A549 (cell line): ENCODE data around the gene CACNB3. TPM values are rescaled to one million over a fixed set of nuclear protein-coding genes. Genes with fewer than 3 reads are reported as not detected.

ENCODE experiments used
- ATOH8 ChIP-seq: fragments of 250-450 bp; sonication (Bioruptor Pico); IDR thresholded peaks from 2 replicates; pipeline ENCODE4 v1.5.0; 2020; ENCODE audit warnings: low read depth, mild to moderate bottlenecking, moderate library complexity
- BHLHE40 ChIP-seq: IDR thresholded peaks from 2 replicates; pipeline ENCODE4 v1.6.1; 2012; ENCODE audit warnings: low read depth, low read length, inconsistent platforms
- CBX8 ChIP-seq: fragments of 200-600 bp; sonication (generic); IDR thresholded peaks from 2 replicates; pipeline ENCODE4 v1.6.1; 2016
- CEBPB ChIP-seq, 2 experiments: fragments of >200 bp in 1 of 2; sonication (Bioruptor Twin) in 1 of 2; formaldehyde crosslinking in 1 of 2; IDR thresholded peaks; 2 replicates each; pipeline ENCODE4 v1.6.1; 2012 to 2016
- CHD4 ChIP-seq: fragments of 200-600 bp; sonication (generic); IDR thresholded peaks from 2 replicates; pipeline ENCODE4 v1.6.1; 2016; ENCODE audit warnings: antibody characterized with exemption, mild to moderate bottlenecking, borderline replicate concordance
- E2F6 ChIP-seq: IDR thresholded peaks from 2 replicates; pipeline ENCODE4 v1.6.1; 2012; ENCODE audit warnings: low read depth, borderline replicate concordance
- EHF ChIP-seq: fragments of 250-450 bp; sonication (Bioruptor Pico); IDR thresholded peaks from 2 replicates; pipeline ENCODE4 v1.5.0; 2020; ENCODE audit warnings: mild to moderate bottlenecking
- EP300 ChIP-seq, 2 experiments: fragments of >200 bp; sonication (Bioruptor Twin); formaldehyde crosslinking; IDR thresholded peaks; 2 replicates in 1 of 2; 3 replicates in 1 of 2; pipeline ENCODE4 v1.6.1; 2016 to 2017
- ESRRA ChIP-seq: fragments of 150-350 bp; IDR thresholded peaks from 2 replicates; pipeline ENCODE4 v1.6.1; 2014; ENCODE audit warnings: mild to moderate bottlenecking, low read length, borderline replicate concordance
- FOSB ChIP-seq: fragments of 250-450 bp; sonication (Bioruptor Pico); IDR thresholded peaks from 2 replicates; pipeline ENCODE4 v1.5.0; 2020; ENCODE audit warnings: mild to moderate bottlenecking, moderate library complexity
- FOSL2 ChIP-seq, 2 experiments: fragments of 450-650 bp in 1 of 2; fragments of >200 bp in 1 of 2; sonication (Bioruptor Twin) in 1 of 2; formaldehyde crosslinking; IDR thresholded peaks; 2 replicates each; pipeline versions ENCODE4 v1.5.0 to v1.6.1; 2016 to 2020; ENCODE audit warnings: mild to moderate bottlenecking in 1 of 2, moderate library complexity in 1 of 2
- FOXS1 ChIP-seq: fragments of 250-450 bp; sonication (Bioruptor Pico); IDR thresholded peaks from 2 replicates; pipeline ENCODE4 v1.5.0; 2020; ENCODE audit warnings: mild to moderate bottlenecking, moderate library complexity
- GATA3 ChIP-seq: IDR thresholded peaks from 2 replicates; pipeline ENCODE4 v1.6.1; 2012; ENCODE audit warnings: borderline replicate concordance
- HES2 ChIP-seq: fragments of >200 bp; sonication (Bioruptor Twin); formaldehyde crosslinking; IDR thresholded peaks from 2 replicates; pipeline ENCODE4 v1.6.1; 2016
- HEYL ChIP-seq: fragments of 250-450 bp; sonication (Bioruptor Pico); IDR thresholded peaks from 2 replicates; pipeline ENCODE4 v1.8.0; 2021; ENCODE audit warnings: mild to moderate bottlenecking, moderate library complexity
- HMGXB4 ChIP-seq: fragments of 250-450 bp; sonication (Bioruptor Pico); IDR thresholded peaks from 2 replicates; pipeline ENCODE4 v1.5.0; 2021; ENCODE audit warnings: mild to moderate bottlenecking, moderate library complexity, borderline replicate concordance
- HOXA7 ChIP-seq: fragments of 250-450 bp; sonication (Bioruptor Pico); IDR thresholded peaks from 2 replicates; pipeline ENCODE4 v1.5.0; 2020; ENCODE audit warnings: mild to moderate bottlenecking, moderate library complexity
- HOXB5 ChIP-seq: fragments of 250-450 bp; sonication (Bioruptor Pico); IDR thresholded peaks from 2 replicates; pipeline ENCODE4 v1.5.0; 2020; ENCODE audit warnings: mild to moderate bottlenecking, moderate library complexity
- JUN ChIP-seq, 2 experiments: fragments of >200 bp; sonication (Bioruptor Twin); formaldehyde crosslinking; IDR thresholded peaks; 2 replicates in 1 of 2; 3 replicates in 1 of 2; pipeline ENCODE4 v1.6.1; 2016 to 2017
- JUNB ChIP-seq: fragments of >200 bp; sonication (Bioruptor Twin); formaldehyde crosslinking; IDR thresholded peaks from 2 replicates; pipeline ENCODE4 v1.6.1; 2016
- MYC ChIP-seq: IDR thresholded peaks from 2 replicates; pipeline ENCODE4 v1.6.1; 2012; ENCODE audit warnings: mild to moderate bottlenecking, inconsistent platforms, low read length, improper control_type of control experiment, borderline replicate concordance
- NFE2L2 ChIP-seq: fragments of 150-350 bp; conservative IDR thresholded peaks from 2 replicates; pipeline ENCODE4 v1.6.1; 2014; ENCODE audit warnings: low read length
- NR3C1 ChIP-seq: fragments of >200 bp; sonication (Bioruptor Twin); formaldehyde crosslinking; IDR thresholded peaks from 3 replicates; pipeline ENCODE4 v1.6.1; 2017
- PHF8 ChIP-seq: fragments of 200-600 bp; sonication (generic); IDR thresholded peaks from 2 replicates; pipeline ENCODE4 v1.6.1; 2016; ENCODE audit warnings: low read depth, mild to moderate bottlenecking, antibody characterized with exemption, moderate library complexity, borderline replicate concordance
- POLR2A ChIP-seq: IDR thresholded peaks from 2 replicates; pipeline ENCODE4 v1.6.1; 2012; ENCODE audit warnings: mild to moderate bottlenecking, low read length
- RARB ChIP-seq: fragments of 250-450 bp; sonication (Bioruptor Pico); IDR thresholded peaks from 2 replicates; pipeline ENCODE4 v1.8.0; 2021; ENCODE audit warnings: mild to moderate bottlenecking, moderate library complexity
- RCOR1 ChIP-seq: fragments of 150-350 bp; IDR thresholded peaks from 2 replicates; pipeline ENCODE4 v1.6.1; 2014; ENCODE audit warnings: antibody characterized with exemption, low read length, low read depth
- REST ChIP-seq: fragments of 200-600 bp; sonication (generic); IDR thresholded peaks from 2 replicates; pipeline ENCODE4 v1.6.1; 2016; ENCODE audit warnings: antibody characterized with exemption, mild to moderate bottlenecking, moderate library complexity
- SMC3 ChIP-seq: fragments of >200 bp; sonication (Bioruptor Twin); formaldehyde crosslinking; IDR thresholded peaks from 3 replicates; pipeline ENCODE4 v1.6.1; 2018; ENCODE audit warnings: inconsistent platforms
- TFCP2L1 ChIP-seq: fragments of 250-450 bp; sonication (Bioruptor Pico); IDR thresholded peaks from 2 replicates; pipeline ENCODE4 v1.5.0; 2021; ENCODE audit warnings: mild to moderate bottlenecking
- ZFP36 ChIP-seq: fragments of 450-650 bp; IDR thresholded peaks from 2 replicates; pipeline ENCODE4 v1.6.1; 2014; ENCODE audit warnings: borderline replicate concordance; ENCODE audit not compliant: partially characterized antibody
- ZNF302 ChIP-seq: fragments of 250-450 bp; sonication (Bioruptor Pico); IDR thresholded peaks from 2 replicates; pipeline ENCODE4 v1.9.0; 2021; ENCODE audit warnings: inconsistent platforms, mild to moderate bottlenecking, moderate library complexity
- ZSCAN20 ChIP-seq: fragments of 250-450 bp; sonication (Bioruptor Pico); IDR thresholded peaks from 2 replicates; pipeline ENCODE4 v1.8.0; 2022; ENCODE audit warnings: mild to moderate bottlenecking, moderate library complexity
- polyA plus RNA-seq, 4 experiments: library from polyadenylated mRNA; depleted of rRNA in 3 of 4; stranded (reverse); fragments of >200 nt; fragmentation: RNase III in 1 of 4; extraction: RNeasy Plus Mini Kit Qiagen cat#74134 plus additional on column Dnase treatment in 1 of 4; gene quantifications; 2 replicates in 3 of 4; 3 replicates in 1 of 4; pipeline ENCODE4 v1.2.3, GENCODE V29; 2011 to 2017

Gene CACNB3
- polyA plus RNA-seq, 2 of the 4 experiments (the other 2 are of a cell fraction), result 12.9 to 23.9 TPM

GRCh38 chr12:48865281-48866051 lies 47.2 kb downstream of the CACNB3 start, which contains the start of gene RND1 (continued):
- TF ChIP-seq HMGXB4 (CRISPR knock-in tag) (no peak), FOSB (CRISPR knock-in tag) (peak; percentile 96), CBX8 (no peak), CEBPB (IDR thresholded peaks at IDR 0.05) (peak in 1 of 2 experiments; percentile 41; a peak in 2 of 4 replicates), HEYL (CRISPR knock-in tag) (no peak), GATA3 (no peak; the same call in 1 of the 2 replicates), ZSCAN20 (no peak), NR3C1 (no peak), PHF8 (peak; percentile 96), E2F6 (no peak), EHF (CRISPR knock-in tag) (no peak), MYC (no peak; the same call in 1 of the 2 replicates), NFE2L2 (no peak), POLR2A (peak; percentile 100), ATOH8 (CRISPR knock-in tag) (no peak), ZNF302 (CRISPR knock-in tag) (no peak), HOXA7 (peak; percentile 96), JUNB (no peak), ZFP36 (no peak), FOSL2 (IDR thresholded peaks at IDR 0.05) (no peak), FOSL2 (CRISPR knock-in tag; IDR thresholded peaks at IDR 0.05) (peak; percentile 42), HES2 (no peak), CHD4 (no peak), SMC3 (no peak), BHLHE40 (no peak), FOXS1 (no peak), RCOR1 (no peak), REST (peak; percentile 45; the same call in 1 of the 2 replicates), TFCP2L1 (CRISPR knock-in tag) (peak; percentile 85), EP300 (IDR thresholded peaks at IDR 0.05) (no peak), HOXB5 (peak; percentile 76), RARB (CRISPR knock-in tag) (0 out of 2 replicates have a peak, but pooled peaks have one; percentile 50), ESRRA (no peak), JUN (IDR thresholded peaks at IDR 0.05) (peak; percentile 81 to 87)
